HG02970 (cell line): ENCODE data around the gene FEN1.

Experiments
- ATAC-seq: cut with Tn5 transposase; IDR thresholded peaks from one replicate; pipeline ENCODE4 v1.9.1; 2021; ENCODE audit warnings: mild to moderate bottlenecking, moderate library complexity, moderate number of reproducible peaks; ENCODE audit not compliant: unreplicated experiment, low FRiP score

FEN1 gene

DNA sequence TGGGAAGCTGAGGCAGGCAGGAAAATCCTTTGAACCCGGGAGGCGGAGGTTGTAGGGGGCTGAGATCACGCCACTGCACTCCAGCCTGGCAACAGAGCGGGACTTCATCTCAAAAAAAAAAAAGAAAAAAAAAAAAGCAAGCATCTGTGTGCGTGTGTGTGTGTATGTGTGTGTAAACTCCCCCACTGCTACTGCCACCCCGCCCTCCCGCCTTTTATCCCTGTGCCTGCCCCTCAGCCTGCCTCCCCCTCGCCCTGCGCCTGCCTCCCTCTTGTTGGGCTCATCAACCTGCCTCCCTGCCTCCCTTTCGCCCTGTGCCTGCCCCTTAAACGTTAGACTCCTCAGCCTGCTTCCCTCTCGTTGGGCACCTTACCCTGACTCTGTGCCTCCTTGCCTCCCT lies 18.3 kb upstream of the FEN1 start:
- ATAC-seq: no peak

DNA sequence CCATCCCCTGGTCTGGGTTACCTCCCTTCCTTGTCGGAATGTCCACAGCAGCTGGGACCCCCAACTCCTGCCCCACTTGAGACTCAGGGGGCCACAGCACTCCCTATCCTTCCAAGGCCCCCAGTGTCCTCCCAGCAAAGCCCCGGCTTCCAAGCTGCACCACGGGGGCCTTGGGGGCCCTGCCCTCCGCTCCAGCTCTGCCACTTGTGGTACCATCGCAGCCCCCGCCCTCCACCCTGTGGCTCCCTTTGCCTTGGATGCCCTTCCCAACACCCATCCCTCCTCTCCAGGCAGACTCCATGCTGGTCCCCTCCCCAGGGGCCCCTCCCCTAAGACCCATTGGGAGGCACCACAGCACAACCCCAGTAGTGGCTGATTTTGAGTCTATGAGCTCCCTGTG lies 17.6 kb upstream of the FEN1 start:
- ATAC-seq: no peak

DNA sequence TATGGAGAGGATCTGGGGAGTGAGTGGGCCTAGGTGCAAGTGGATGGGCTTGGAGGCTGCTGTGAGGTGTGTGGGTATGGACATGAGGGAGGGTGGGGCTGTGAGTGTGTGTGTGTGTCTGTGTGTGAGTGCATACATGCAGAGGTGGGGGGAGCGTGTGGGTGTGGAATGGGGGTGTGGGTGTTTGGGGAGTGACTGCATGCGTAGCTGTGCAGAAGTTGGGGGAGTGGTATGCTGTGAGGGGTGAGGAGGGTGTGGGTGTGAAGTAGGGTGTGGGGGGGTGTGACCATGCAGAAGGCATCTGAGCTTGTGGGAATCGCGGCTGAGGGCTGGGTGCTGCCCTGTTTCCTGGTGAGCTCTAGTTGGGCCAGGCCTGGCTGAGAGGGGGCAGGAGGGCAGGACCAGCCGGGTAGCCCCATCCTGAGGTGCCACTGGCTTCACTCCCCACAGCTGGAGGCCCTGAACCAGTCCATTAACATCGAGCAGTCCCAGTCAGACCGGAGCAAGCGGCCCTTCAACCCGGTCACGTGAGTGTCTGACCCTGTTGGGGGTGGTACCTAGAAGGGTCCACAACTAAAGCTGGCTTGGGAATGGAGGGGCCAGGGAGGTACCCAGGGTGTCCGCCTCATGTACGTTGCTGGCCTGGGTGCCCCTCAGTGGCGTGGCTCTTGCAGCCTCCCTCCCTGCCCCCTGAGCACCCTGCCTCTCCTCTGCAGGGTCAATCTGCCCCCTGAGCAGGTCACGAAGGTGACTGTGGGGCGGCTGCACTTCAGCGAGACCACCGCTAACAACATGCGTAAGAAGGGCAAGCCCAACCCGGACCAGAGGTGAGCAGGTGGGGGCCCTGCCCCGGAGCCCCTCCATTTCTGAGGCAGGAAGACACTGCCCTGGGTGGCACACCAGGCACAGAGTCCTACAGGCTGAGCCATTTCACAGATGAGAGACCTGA lies 16.8 kb upstream of the FEN1 start:
- ATAC-seq: no peak

DNA sequence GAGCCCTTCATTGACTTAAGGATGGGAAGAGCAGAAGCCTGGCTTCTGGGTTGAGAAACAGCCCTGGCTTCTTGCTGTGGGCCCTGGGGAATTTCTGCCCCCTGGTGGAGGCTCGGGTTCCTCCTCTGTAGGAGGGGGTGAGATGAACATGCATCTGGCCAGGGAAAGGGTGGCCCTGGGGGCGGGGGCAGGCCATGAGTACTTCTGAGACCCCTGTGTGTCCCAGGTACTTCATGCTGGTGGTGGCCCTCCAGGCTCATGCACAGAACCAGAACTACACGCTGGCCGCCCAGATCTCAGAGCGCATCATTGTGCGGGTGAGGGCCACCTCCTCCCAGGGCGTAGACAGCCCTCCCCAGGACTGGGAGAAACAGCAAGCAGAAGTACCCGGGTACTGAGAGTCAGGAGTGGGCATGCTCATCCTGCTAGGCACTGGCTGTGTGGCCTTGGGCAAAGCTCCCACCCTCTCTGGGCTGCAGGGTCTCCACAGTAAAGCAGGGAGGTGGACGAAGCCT lies 16.1 kb upstream of the FEN1 start:
- ATAC-seq: no peak

DNA sequence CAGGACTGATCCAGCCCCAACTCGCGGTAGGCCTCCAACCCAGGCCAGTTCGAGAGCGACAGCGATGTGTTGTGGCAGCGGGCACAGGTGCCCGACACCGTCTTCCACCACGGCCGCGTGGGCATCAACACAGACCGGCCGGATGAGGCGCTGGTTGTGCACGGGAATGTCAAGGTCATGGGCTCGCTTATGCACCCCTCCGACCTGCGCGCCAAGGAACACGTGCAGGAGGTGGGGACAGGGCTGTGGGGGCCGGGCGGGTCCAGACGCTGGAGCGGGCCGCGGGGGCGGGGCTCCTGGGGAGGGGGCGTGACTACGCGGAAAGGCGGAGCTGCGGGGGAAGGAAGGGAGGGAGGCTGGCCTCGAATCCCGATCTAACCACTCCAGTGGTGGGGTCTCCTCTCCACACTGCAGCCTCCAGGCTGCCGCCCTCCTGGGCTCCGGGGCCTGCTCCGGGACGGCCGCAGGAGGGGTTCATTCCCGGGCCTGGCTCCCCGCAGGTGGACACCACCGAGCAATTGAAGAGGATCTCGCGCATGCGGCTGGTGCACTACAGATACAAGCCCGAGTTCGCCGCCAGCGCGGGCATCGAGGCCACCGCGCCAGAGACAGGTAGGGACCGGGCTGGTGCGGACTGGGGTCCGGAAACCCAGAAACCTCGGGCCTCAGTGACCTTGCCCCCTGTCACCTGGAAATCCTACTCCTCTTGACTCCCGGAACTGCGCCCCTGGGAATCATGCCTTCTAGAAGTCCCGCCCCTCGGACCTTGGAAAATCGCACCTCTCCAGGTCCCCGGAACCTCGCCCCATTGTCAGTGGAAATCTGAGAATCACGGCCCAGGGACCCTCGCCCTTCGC lies 15.2 kb upstream of the FEN1 start:
- ATAC-seq: no peak

DNA sequence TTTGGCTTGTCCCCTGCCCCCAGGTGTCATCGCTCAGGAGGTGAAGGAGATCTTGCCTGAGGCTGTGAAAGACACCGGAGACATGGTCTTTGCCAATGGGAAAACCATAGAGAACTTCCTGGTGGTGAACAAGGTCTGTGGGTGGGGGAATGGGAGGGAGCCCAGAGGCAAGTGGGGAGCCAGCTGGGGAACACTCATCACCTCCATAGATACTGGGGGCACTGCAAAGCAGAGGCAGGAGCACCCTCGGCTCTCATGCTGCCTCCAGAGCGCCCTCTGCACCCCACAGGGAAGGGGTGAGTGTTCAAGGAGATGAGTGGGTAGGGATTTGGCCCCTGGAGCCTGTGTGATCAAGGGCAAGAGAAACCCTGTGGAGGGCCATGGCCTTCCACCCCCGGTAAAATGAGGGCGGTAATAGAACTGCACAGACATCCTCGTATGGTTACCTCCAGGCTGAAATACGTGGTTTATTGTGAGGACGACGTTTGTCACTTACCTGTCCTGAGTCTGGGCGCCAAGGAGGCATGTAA lies 14.3 kb upstream of the FEN1 start:
- no peak for ATAC-seq

DNA sequence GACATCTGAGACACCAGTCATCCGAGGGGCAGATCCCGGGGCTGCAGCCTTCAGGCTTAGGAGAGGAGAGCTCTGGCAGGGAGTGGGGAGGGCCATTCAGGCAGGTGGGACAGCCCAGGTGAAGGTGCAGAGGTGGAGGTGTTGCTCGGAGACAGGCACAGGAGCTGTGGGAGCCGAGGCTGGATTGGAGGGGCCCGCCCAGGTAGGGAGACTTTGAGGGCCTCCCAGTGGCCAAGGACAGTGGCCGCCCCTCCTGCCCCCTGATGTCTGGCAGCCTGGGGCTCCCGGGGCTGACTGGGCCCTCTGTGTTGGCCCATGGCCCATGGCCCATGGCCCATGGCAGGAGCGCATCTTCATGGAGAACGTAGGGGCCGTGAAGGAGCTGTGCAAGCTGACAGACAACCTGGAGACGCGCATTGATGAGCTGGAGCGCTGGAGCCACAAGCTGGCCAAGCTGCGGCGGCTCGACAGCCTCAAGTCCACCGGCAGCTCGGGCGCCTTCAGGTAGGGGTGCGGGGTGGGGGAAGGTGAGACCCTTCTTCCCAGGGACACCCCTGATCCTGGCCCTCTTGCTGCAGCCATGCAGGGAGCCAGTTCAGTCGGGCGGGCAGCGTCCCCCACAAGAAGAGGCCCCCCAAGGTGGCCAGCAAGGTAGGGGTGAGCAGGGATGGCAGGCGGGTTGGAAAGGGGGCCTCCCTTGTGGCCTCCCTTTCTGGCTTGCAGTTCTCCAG lies 13.6 kb upstream of the FEN1 start:
- ATAC-seq: no peak

DNA sequence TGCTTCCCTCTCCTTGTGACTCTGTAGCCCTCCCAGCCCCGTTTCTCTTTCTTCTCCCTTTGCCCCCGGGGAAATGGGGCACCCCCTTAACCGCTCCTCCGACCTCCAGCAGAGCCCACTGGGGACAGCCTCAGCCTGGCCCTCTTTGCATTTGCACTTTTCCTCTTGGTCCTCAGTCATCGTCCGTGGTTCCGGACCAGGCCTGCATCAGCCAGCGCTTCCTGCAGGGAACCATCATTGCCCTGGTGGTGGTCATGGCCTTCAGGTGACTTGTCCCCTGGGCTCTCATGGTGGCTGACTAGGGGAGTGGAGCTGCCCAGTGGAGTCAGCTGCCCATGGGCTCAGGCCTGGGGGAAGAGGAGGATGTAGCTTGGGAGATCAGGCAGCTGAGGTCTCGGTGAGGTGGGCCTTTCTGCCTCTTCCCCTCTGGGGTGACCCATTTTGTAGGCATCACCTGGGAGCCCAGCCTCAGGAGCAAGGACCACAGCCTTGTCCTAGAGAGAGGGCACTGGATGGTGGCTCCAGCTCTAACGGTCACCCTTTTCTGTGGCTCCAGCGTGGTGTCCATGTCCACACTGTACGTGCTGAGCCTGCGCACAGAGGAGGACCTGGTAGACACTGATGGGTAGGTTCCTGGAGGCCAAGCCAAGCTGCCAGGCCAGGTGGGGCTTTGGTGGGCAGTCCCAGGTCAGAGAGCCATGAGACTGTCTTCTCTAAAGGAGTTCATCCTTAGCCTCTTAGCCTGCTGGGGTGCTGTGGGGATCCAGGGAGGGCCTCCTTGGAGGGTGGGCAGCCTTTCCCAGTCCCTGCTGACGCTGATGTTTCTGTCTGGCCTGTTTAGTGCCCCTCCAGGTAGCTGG lies 12.8 kb upstream of the FEN1 start:
- no peak for ATAC-seq

DNA sequence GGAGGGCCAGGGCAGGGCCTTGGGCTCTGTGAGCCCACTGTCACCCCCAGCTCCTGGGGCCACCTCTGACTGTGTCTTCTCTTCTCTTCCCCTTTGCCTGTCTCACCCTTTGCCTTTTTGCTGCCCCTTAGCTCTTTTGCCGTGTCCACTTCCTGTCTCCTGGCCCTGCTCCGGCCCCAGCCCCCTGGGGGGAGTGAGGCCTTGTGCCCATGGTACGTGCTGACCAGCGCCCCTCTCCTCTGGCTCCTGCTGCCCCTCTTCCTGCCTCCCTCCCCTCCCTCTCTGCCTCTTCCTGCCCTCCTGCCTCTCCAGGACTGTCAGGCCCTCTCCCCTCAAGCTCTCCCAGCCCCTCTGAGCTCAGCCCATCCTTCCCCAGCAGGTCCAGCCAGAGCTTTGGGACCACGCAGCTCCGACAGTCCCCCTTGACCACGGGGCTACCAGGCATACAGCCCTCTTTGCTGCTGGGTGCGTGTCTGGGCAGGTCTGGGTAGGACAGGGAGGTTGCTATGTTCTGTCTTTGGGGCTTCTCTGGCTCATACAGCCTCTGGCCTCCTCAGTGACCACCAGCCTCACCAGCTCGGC lies 12.0 kb upstream of the FEN1 start:
- no peak for ATAC-seq

DNA sequence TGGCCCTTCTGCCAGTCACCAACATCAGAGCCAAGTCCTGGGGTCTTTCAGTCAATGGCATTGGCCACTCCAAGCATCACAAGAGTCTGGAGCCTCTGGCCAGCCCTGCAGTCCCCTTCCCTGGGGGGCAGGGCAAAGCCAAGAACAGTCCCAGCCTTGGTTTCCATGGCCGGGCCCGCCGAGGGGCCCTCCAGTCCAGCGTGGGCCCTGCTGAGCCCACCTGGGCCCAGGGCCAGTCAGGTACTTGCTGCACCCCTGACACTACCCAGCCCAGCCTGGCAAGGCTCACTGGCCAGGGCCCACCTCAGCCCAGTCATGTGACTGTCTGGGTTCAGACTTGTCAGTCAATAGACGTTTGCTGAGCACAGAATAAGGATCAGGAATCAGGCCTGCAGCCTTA lies 11.1 kb upstream of the FEN1 start:
- no peak for ATAC-seq

DNA sequence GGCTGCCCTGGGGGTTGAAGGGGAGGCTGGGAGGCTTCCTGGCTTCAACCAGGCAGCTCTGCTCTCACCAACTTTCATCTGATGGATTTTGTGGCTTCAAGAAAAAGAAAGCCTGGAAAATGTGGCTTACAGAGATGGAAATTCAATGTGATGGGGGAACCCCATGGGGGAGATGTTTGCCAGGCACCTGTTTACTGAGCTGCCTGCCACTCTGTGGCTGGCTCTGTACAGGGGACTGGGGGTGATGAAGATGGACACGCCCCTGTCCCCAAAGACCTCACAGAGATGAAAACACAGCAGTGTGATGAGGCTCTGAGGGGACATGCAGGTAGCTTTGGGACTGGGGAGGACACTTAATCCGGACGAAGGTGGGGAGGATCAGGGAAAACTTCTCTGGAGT lies 10.4 kb upstream of the FEN1 start:
- ATAC-seq: no peak

DNA sequence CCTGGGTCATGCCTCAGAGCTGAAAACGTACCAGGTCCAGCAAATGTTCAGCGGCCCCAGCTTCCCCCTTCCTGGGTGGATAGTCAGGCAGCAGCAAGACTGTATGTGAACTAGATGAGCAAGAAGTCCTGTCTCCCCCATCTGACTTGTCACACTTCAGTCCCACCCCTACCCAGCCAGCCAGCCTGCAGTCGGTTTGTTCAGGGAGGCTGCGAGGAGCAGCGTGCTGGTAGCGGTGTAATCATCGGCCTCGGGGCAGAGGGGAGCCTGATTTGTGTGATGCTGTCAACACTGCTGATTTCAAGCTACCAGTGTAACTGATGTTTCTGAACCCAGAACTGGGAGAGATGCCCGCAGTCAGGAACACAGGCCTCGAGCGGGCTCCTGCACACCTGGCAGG lies 9.9 kb upstream of the FEN1 start:
- no peak for ATAC-seq

DNA sequence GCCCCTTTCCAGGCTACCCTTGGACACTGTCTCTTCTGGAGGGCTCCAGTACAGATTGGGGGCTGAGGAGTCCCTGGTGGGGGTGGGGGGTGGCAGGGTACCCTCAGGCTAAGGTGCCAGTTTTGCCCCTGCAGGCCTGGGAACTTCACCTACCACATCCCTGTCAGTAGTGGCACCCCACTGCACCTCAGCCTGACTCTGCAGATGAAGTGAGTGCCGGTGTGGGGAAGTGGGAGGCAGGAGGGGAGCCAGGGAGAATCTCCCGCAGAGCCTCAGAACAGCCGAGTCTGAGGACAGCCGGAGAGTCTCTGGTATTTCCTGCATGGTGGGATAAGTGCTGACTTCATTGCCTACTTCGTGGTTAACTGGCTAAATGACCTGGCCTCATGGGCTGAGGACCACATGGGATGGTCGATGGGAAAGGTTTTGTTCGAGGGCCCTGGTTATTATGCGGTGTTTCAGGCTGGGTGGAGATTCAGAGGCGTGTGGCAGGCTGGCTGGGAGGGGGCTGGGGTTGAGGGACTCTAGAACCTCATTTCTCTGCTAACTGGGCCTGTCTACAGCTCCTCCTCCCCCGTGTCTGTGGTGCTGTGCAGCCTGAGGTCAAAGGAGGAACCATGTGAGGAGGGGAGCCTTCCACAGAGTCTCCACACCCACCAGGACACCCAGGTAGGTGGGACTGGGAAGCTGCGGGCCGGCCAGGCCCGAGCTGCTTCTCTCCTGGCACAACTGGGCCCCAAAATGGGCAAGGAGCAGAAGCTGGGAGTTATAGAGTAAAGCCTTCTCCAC lies 8.8 kb upstream of the FEN1 start:
- ATAC-seq: no peak

DNA sequence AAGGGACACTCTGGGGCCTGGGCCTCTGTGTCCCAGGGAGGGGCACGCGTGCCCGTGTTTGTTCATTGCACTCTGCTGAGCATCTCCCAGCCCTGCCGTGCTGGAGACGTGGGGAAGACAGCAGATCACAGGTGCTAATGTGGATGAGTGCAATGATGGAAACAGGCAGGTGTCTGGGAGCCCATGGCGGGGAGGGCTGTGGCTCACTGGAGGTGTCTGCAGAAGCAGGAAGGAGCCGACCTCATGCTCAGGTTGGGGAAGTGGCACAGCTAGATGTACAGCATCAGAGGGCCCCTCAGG lies 8.3 kb upstream of the FEN1 start:
- no peak for ATAC-seq

DNA sequence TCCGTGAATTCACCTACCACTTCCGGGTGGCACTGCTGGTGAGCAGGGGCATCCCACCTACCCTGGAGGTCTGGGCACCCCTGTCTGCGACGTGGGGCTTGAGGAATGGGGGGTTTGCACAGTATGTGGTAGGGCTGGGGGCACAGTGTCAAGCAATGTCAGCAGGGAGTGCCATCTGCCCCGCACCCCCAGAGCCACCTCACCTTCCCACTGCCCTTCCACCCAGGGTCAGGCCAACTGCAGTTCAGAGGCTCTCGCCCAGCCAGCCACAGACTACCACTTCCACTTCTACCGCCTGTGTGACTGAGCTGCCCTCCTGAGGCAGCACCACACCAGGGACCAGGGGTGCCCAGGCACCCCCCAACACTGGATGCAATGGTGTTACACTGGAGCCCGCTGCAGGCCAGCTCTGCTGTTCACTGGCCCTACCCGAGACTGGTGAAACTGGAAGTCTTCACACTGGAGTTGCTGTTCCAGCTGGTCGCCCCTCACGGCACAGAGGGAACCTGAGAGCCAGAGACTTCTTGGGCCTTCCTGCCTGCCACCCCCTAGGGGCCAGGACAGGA lies 6.8 kb upstream of the FEN1 start:
- ATAC-seq: no peak

DNA sequence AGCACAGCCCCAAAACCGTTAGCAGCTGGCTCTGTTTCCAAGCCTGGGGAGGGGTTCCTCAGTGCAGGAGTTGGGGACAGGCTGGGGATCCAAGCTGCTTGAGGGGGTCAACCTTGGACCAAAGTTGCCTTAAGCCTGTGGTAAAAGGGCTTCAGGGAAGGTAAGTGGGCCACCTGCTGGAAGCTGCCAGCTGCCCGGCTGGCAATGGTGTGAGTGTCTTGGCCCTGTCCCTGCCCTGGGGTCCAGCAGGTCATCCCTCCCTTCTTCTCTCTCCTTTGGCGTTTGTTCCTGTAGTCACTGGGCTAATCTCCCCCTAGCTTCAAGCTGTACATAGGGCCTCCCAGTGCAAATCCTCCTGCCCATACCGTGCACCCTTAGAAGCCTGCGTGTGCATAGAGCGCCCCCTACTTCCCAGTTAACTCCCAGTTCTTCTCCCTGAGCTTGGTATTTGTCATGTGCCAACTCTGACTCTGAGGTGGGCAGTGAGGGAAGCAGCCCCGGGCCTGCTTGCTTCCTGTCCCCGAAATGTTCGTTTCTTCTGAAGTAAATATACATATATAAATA lies 4.7 kb upstream of the FEN1 start:
- ATAC-seq: no peak

DNA sequence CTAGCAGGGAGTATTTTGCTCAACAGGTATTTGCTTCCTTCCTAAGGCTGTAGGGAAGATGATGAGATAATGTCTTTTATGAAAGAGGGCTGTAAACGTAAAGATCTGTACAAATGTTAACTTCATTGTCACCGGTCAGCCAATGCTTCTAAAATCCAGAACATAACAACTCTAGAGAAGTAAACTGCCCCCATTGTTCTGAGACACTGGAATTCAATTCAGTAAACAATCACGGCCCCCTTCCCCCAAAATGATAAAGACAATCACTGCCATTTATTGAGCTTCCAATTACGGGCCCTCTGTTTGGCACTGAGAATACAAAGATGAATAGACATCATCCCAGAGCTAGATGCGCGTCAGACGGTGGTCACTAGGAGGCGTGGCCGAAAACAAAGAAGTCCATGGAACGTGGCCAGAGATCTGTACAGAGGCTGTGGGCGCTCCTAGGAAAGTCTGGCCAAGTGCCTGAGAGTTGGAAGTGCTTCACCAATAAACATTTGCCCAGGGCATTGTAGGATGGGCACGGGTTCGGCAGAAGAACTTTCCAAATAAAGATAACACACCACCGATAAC lies 888 bp upstream of the FEN1 start:
- ATAC-seq: no peak
